ENCODE results near the gene AADACL4. TPM values are rescaled to one million over a fixed set of nuclear protein-coding genes. Genes with fewer than 3 reads are reported as not detected.

The AADACL4 gene
- not detected for total RNA-seq
- not detected for polyA plus RNA-seq (2013, experiment 1 of 2)
- polyA plus RNA-seq (2013, experiment 2 of 2), result not detected
- long read RNA-seq, experiment 1, result 0 reads
- long read RNA-seq, experiment 2, result 0 reads
- long read RNA-seq, experiment 3, result 0 reads
- long read RNA-seq, experiment 4, result 0 reads

- H3K36me3 ChIP-seq (ENCODE audit: control insufficient read depth, insufficient read depth, low read length), result no peaks in the 10 kb centered on the region
- peaks cover 2% of the 10 kb centered on the region for H3K36me3 Mint-ChIP-seq (ENCODE audit: low read depth)
- DNase-seq, result no peak
- H3K4me1 Mint-ChIP-seq, result peaks cover 5% of the 10 kb centered on the region
- H3K9me3 Mint-ChIP-seq, result peaks cover 39% of the 10 kb centered on the region
- H3K4me3 ChIP-seq (ENCODE audit: low read length), result no peak within 1 kb of the TSS
- peaks cover 28% of the 10 kb centered on the region for H3K9me3 ChIP-seq (ENCODE audit: control insufficient read depth, low read length)
- WGBS, 2 experiments (ENCODE audit: insufficient coverage in 1 of 2, insufficient read length in 1 of 2), result 89 to 96% methylated on average over 6 to 7 of the region's 7 CpGs
- H3K9ac ChIP-seq (ENCODE audit: extremely low read depth, low read length, poor library complexity, severe bottlenecking), result no peak within 1 kb of the TSS
- H3K27ac Mint-ChIP-seq, result no peak within 1 kb of the TSS
- H3K27me3 Mint-ChIP-seq (ENCODE audit: insufficient read depth), result peaks cover 10% of the 10 kb centered on the region
- peaks cover 3% of the 10 kb centered on the region for H3K4me1 ChIP-seq (ENCODE audit: control insufficient read depth, insufficient read depth, low read length)
- H3K4me3 Mint-ChIP-seq, result no peak within 1 kb of the TSS
- H3K27me3 ChIP-seq (ENCODE audit: control insufficient read depth, insufficient read depth, low read length, poor library complexity, severe bottlenecking), result no peaks in the 10 kb centered on the region
- TF ChIP-seq, protein P1, sequence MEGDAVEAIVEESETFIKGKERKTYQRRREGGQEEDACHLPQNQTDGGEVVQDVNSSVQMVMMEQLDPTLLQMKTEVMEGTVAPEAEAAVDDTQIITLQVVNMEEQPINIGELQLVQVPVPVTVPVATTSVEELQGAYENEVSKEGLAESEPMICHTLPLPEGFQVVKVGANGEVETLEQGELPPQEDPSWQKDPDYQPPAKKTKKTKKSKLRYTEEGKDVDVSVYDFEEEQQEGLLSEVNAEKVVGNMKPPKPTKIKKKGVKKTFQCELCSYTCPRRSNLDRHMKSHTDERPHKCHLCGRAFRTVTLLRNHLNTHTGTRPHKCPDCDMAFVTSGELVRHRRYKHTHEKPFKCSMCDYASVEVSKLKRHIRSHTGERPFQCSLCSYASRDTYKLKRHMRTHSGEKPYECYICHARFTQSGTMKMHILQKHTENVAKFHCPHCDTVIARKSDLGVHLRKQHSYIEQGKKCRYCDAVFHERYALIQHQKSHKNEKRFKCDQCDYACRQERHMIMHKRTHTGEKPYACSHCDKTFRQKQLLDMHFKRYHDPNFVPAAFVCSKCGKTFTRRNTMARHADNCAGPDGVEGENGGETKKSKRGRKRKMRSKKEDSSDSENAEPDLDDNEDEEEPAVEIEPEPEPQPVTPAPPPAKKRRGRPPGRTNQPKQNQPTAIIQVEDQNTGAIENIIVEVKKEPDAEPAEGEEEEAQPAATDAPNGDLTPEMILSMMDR (conservative IDR thresholded peaks at IDR 0.05), result no peak
- no peak within 1 kb of the TSS for H3K27ac ChIP-seq (ENCODE audit: low read depth, low read length)
Observed at GRCh38 chr1:12643785-12644184, at the start of gene AADACL4. AADACL4 (plus strand) TSS chr1:12644085; CDS start chr1:12644547, 462 bp downstream.

GRCh38 chr1:12594490-12594889 lies 49.4 kb upstream of the AADACL4 start:
- Histone ChIP-seq H3K4me3 (ENCODE audit: low read length) (peak overlapping the region; percentile 76), H3K4me1 (ENCODE audit: control insufficient read depth, insufficient read depth, low read length) (no peaks in the 10 kb centered on the region), H3K9me3 (ENCODE audit: control insufficient read depth, low read length) (no peaks in the 10 kb centered on the region), H3K27ac (ENCODE audit: low read depth, low read length) (no peak overlapping the region), H3K9ac (ENCODE audit: extremely low read depth, low read length, poor library complexity, severe bottlenecking) (no peak overlapping the region), H3K36me3 (ENCODE audit: control insufficient read depth, insufficient read depth, low read length) (no peaks in the 10 kb centered on the region), H3K27me3 (ENCODE audit: control insufficient read depth, insufficient read depth, low read length, poor library complexity, severe bottlenecking) (peaks cover 65% of the 10 kb centered on the region)
- Mint-ChIP-seq H3K36me3 (ENCODE audit: low read depth) (no peaks in the 10 kb centered on the region), H3K9me3 (no peaks in the 10 kb centered on the region), H3K27ac (no peak overlapping the region), H3K4me1 (peaks cover 5% of the 10 kb centered on the region), H3K27me3 (ENCODE audit: insufficient read depth) (peaks cover 77% of the 10 kb centered on the region), H3K4me3 (peak overlapping the region; percentile 64)
- no peak for DNase-seq
- 75 to 85% methylated on average over 6 of the region's 6 CpGs for WGBS, 2 experiments (ENCODE audit: insufficient coverage in 1 of 2, insufficient read length in 1 of 2)
- TF ChIP-seq, protein P1 (conservative IDR thresholded peaks at IDR 0.05), result peak; percentile 25

DNA sequence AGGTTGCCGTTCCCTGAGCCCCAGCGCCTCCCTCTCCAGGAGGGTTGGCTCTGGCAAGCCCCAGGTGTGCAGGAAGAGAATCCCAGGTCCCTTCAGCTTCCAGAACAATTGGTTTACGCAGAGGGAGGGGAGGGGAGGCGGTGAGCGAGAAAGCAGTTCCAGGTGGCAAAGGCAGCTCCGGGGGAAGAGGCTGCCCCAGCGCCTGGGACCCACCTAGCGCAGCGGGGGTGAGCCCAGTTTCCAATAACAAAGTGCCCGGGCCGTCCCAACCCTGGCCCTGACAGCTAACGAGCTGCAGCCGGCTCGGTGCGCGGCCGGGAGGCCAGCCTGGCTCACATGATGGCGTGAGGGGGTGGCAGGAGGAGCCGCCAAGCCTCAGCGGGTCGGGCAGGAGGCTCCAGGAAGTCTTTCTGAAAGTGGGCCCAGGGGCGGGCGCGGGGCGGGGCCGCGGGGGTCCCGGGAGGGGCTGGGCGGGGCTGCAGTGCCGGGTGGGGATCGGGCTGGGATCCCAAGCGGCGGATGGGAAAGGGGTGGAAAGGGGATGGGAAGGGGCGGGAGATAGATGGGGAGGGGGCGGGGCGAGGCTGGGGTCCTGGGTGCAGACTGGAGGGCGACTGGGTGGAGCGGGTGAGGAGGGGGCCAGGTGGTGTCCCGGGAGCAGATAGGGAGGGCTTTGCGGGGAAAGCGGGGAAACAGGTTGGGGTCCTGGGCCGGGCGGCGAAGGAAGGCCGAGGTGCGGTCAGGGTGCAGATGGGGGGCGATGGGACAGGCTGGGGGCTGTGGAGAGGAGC lies 48.7 kb upstream of the AADACL4 start:
- H3K4me1 ChIP-seq (ENCODE audit: control insufficient read depth, insufficient read depth, low read length), result no peaks in the 10 kb centered on the region
- no peak overlapping the region for H3K27ac ChIP-seq (ENCODE audit: low read depth, low read length)

More for the DNA sequence above, 48.7 kb upstream of the AADACL4 start:
- H3K27me3 ChIP-seq (ENCODE audit: control insufficient read depth, insufficient read depth, low read length, poor library complexity, severe bottlenecking), result peaks cover 71% of the 10 kb centered on the region
- peak overlapping the region; percentile 76 for H3K4me3 ChIP-seq (ENCODE audit: low read length)
- no peak overlapping the region for H3K9ac ChIP-seq (ENCODE audit: extremely low read depth, low read length, poor library complexity, severe bottlenecking)
- Mint-ChIP-seq H3K4me3 (peak overlapping the region; percentile 64), H3K4me1 (peaks cover 5% of the 10 kb centered on the region), H3K27me3 (ENCODE audit: insufficient read depth) (peaks cover 84% of the 10 kb centered on the region), H3K27ac (no peak overlapping the region), H3K9me3 (no peaks in the 10 kb centered on the region), H3K36me3 (ENCODE audit: low read depth) (no peaks in the 10 kb centered on the region)
- 2 to 10% methylated on average over 12 to 47 of the region's 47 CpGs for WGBS, 2 experiments (ENCODE audit: insufficient coverage in 1 of 2, insufficient read length in 1 of 2)
- H3K36me3 ChIP-seq (ENCODE audit: control insufficient read depth, insufficient read depth, low read length), result no peaks in the 10 kb centered on the region
- TF ChIP-seq, protein P1 (conservative IDR thresholded peaks at IDR 0.05), result no peak
- DNase-seq, result peak; percentile 94
- H3K9me3 ChIP-seq (ENCODE audit: control insufficient read depth, low read length), result no peaks in the 10 kb centered on the region
